H1 (cell line): ENCODE measurements around the gene SHISA9. TPM values are rescaled to one million over a fixed set of nuclear protein-coding genes. Genes with fewer than 3 reads are reported as not detected.

Source experiments
- CTCF ChIA-PET: fragments of 300-600 bp; sonication (Branson Sonifier 250); formaldehyde crosslinking; loops from one replicate; lab custom pipeline; 2021; ENCODE audit not compliant: partially characterized antibody; lab: Charles Lee
- POLR2A ChIA-PET: fragments of 300-600 bp; sonication (Branson Sonifier 250); formaldehyde crosslinking; loops from one replicate; lab custom pipeline; 2021; ENCODE audit warnings: inconsistent platforms; ENCODE audit not compliant: partially characterized antibody; lab: Charles Lee
- DNase-seq, 2 experiments: peaks; one replicate each; pipeline versions ENCODE4 v3.0.0 to v3.0.0-alpha.2; 2010 to 2022; ENCODE audit warnings: low spot score in 2 of 2, low read depth in 1 of 2, mixed read lengths in 1 of 2
- FAIRE-seq: peaks from 2 replicates; lab custom pipeline; 2011; peaks lifted over from hg19 to GRCh38; lab: Jason Lieb, UNC
- H2AFZ ChIP-seq: 2 replicates; pipeline ENCODE4 v1.8.1; 2012; ENCODE audit warnings: low read length, inconsistent platforms
- H2AK5ac ChIP-seq: 2 replicates; pipeline ENCODE4 v1.6.1; 2013; ENCODE audit warnings: low read depth, low read length
- H2BK120ac ChIP-seq: replicated peaks from 2 replicates; pipeline ENCODE3; 2013; ENCODE audit warnings: low read depth, low read length, inconsistent platforms
- H2BK12ac ChIP-seq: 2 replicates; pipeline ENCODE4 v1.6.1; 2013; ENCODE audit warnings: low read depth, low read length
- H2BK15ac ChIP-seq: 2 replicates; pipeline ENCODE4 v1.6.1; 2013; ENCODE audit warnings: low read length
- H2BK20ac ChIP-seq: 2 replicates; pipeline ENCODE4 v1.6.1; 2013; ENCODE audit warnings: low read length
- H2BK5ac ChIP-seq: 2 replicates; pipeline ENCODE4 v1.6.1; 2013; ENCODE audit warnings: low read depth, low read length
- H3K14ac ChIP-seq: 2 replicates; pipeline ENCODE4 v1.6.1; 2013; ENCODE audit warnings: inconsistent platforms; ENCODE audit not compliant: insufficient read length
- H3K18ac ChIP-seq: 2 replicates; pipeline ENCODE4 v1.6.1; 2013; ENCODE audit warnings: low read length; ENCODE audit errors: extremely low read depth
- H3K23ac ChIP-seq: 2 replicates; pipeline ENCODE4 v1.6.1; 2013; ENCODE audit warnings: inconsistent platforms; ENCODE audit not compliant: insufficient read length
- H3K23me2 ChIP-seq: 2 replicates; pipeline ENCODE4 v1.6.1; 2013; ENCODE audit warnings: low read depth, low read length
- H3K27ac ChIP-seq: 2 replicates; pipeline ENCODE4 v1.6.1; 2011; ENCODE audit warnings: low read depth, low read length, inconsistent platforms
- H3K27me3 ChIP-seq, 4 experiments: replicated peaks in 1 of 4; 1 replicate in 1 of 4; 2 replicates in 3 of 4; pipeline versions ENCODE4 v1.6.1 to v1.8.1; 2011 to 2013; ENCODE audit warnings: low read length in 3 of 4, mild to moderate bottlenecking in 3 of 4, inconsistent platforms in 2 of 4, mixed read lengths in 2 of 4, moderate library complexity in 1 of 4; ENCODE audit not compliant: control insufficient read depth in 3 of 4, insufficient read depth in 3 of 4; ENCODE audit errors: extremely low read depth in 1 of 4
- H3K36me3 ChIP-seq, 4 experiments: 2 replicates each; pipeline versions ENCODE4 v1.6.1 to v1.8.1; 2011 to 2013; ENCODE audit warnings: mild to moderate bottlenecking in 4 of 4, low read length in 3 of 4, moderate library complexity in 2 of 4, control low read depth in 1 of 4, inconsistent platforms in 1 of 4; ENCODE audit not compliant: insufficient read depth in 4 of 4, control insufficient read depth in 2 of 4
- H3K4ac ChIP-seq: replicated peaks from 2 replicates; pipeline ENCODE3; 2013; ENCODE audit warnings: low read length, low read depth, mixed read lengths, inconsistent platforms; ENCODE audit not compliant: insufficient read length
- H3K4me1 ChIP-seq, 4 experiments: replicated peaks in 1 of 4; 1 replicate in 1 of 4; 2 replicates in 3 of 4; pipeline versions ENCODE4 v1.6.1 to v1.8.1; 2011 to 2013; ENCODE audit warnings: low read length in 3 of 4, inconsistent platforms in 2 of 4, mixed read lengths in 1 of 4; ENCODE audit not compliant: insufficient read depth in 4 of 4, control insufficient read depth in 3 of 4
- H3K4me2 ChIP-seq, 2 experiments: 2 replicates each; pipeline versions ENCODE4 v1.6.1 to v1.8.1; 2011 to 2013; ENCODE audit warnings: low read depth in 2 of 2, low read length in 2 of 2, control low read depth in 1 of 2, inconsistent platforms in 1 of 2, mild to moderate bottlenecking in 1 of 2; ENCODE audit not compliant: insufficient read depth in 1 of 2
- H3K4me3 ChIP-seq, 4 experiments: fragments of 200-600, 300-600 bp in 1 of 4; sonication (generic), shearing (Covaris generic), sonication (Bioruptor Twin) in 1 of 4; 2 replicates each; pipeline versions ENCODE4 v1.5.1 to v1.8.1; 2011 to 2016; ENCODE audit warnings: low read length in 4 of 4, low read depth in 3 of 4, control low read depth in 2 of 4, inconsistent platforms in 2 of 4, mild to moderate bottlenecking in 2 of 4, mixed read lengths in 1 of 4, moderate library complexity in 1 of 4; ENCODE audit not compliant: insufficient read depth in 2 of 4; ENCODE audit errors: extremely low read depth in 1 of 4
- H3K56ac ChIP-seq: replicated peaks from 2 replicates; pipeline ENCODE3; 2013; ENCODE audit warnings: low read depth, mild to moderate bottlenecking, mixed read lengths, low read length, inconsistent platforms; ENCODE audit not compliant: insufficient read length
- H3K79me1 ChIP-seq: 2 replicates; pipeline ENCODE4 v1.6.1; 2013; ENCODE audit warnings: low read depth, low read length, control low read depth
- H3K79me2 ChIP-seq, 2 experiments: 2 replicates each; pipeline versions ENCODE4 v1.6.1 to v1.8.1; 2012 to 2013; ENCODE audit warnings: low read length in 2 of 2, mild to moderate bottlenecking in 2 of 2, inconsistent platforms in 1 of 2; ENCODE audit not compliant: insufficient read depth in 2 of 2, control insufficient read depth in 1 of 2
- H3K9ac ChIP-seq, 4 experiments: replicated peaks in 1 of 4; 1 replicate in 1 of 4; 2 replicates in 3 of 4; pipeline versions ENCODE4 v1.6.1 to v1.8.1; 2011 to 2013; ENCODE audit warnings: low read depth in 3 of 4, low read length in 3 of 4, control low read depth in 2 of 4, mild to moderate bottlenecking in 2 of 4, moderate library complexity in 2 of 4, inconsistent platforms in 1 of 4; ENCODE audit errors: extremely low read depth in 1 of 4
- H3K9me3 ChIP-seq, 2 experiments: 2 replicates each; pipeline versions ENCODE4 v1.6.1 to v1.8.1; 2012 to 2013; ENCODE audit warnings: mild to moderate bottlenecking in 2 of 2, moderate library complexity in 2 of 2, control low read depth in 1 of 2, inconsistent platforms in 1 of 2, low read depth in 1 of 2, low read length in 1 of 2, mixed read lengths in 1 of 2; ENCODE audit not compliant: insufficient read depth in 2 of 2
- H4K20me1 ChIP-seq, 2 experiments: replicated peaks in 1 of 2; 2 replicates each; pipeline versions ENCODE3 to v1.8.1; 2011 to 2013; ENCODE audit warnings: inconsistent platforms in 2 of 2, low read length in 2 of 2, mild to moderate bottlenecking in 1 of 2; ENCODE audit not compliant: insufficient read depth in 2 of 2, control insufficient read depth in 1 of 2
- H4K5ac ChIP-seq: 2 replicates; pipeline ENCODE4 v1.6.1; 2013; ENCODE audit warnings: low read length, low read depth, mixed read lengths, inconsistent platforms; ENCODE audit not compliant: insufficient read length
- H4K8ac ChIP-seq: 2 replicates; pipeline ENCODE4 v1.8.0; 2013; ENCODE audit warnings: mild to moderate bottlenecking, moderate library complexity, low read length, inconsistent platforms; ENCODE audit not compliant: insufficient read depth; ENCODE audit errors: extremely low read depth
- H4K91ac ChIP-seq: replicated peaks from 2 replicates; pipeline ENCODE3; 2013; ENCODE audit warnings: low read length, mixed read lengths, inconsistent platforms; ENCODE audit not compliant: insufficient read length
- BCL11A ChIP-seq, 2 experiments: IDR thresholded peaks; one replicate each; pipeline ENCODE4 v1.6.1; 2011; ENCODE audit warnings: low read depth in 2 of 2, low read length in 2 of 2, mild to moderate bottlenecking in 2 of 2
- CBX5 ChIP-seq: fragments of 300-800, 300-1000 bp; sonication (generic); IDR thresholded peaks from 2 replicates; pipeline ENCODE4 v1.7.1; 2016; ENCODE audit warnings: antibody characterized with exemption, low read length, low read depth
- CHD1 ChIP-seq: IDR thresholded peaks from 2 replicates; pipeline ENCODE4 v1.6.1; 2012; ENCODE audit warnings: low read depth, low read length, improper control_type of control experiment
- FOSL1 ChIP-seq: IDR thresholded peaks from 2 replicates; pipeline ENCODE4 v1.6.1; 2011; ENCODE audit warnings: mild to moderate bottlenecking, low read depth, low read length, moderate library complexity; ENCODE audit not compliant: insufficient read depth
- GTF2F1 ChIP-seq: IDR thresholded peaks from 2 replicates; pipeline ENCODE4 v1.6.1; 2012; ENCODE audit warnings: low read depth, low read length, improper control_type of control experiment, borderline replicate concordance
- KDM1A ChIP-seq: fragments of 200-600, 300-600 bp; sonication (generic); IDR thresholded peaks from 2 replicates; pipeline ENCODE4 v1.7.1; 2016; ENCODE audit warnings: mild to moderate bottlenecking, low read length, borderline replicate concordance
- KDM4A ChIP-seq: IDR thresholded peaks from one replicate; pipeline ENCODE4 v1.7.1; 2012; ENCODE audit warnings: low read depth, mild to moderate bottlenecking, moderate library complexity, low read length, inconsistent platforms; ENCODE audit not compliant: severe bottlenecking
- MAFK ChIP-seq: IDR thresholded peaks from 2 replicates; pipeline ENCODE4 v1.6.1; 2012; ENCODE audit warnings: low read depth, mild to moderate bottlenecking, improper control_type of control experiment, low read length
- NANOG ChIP-seq: IDR thresholded peaks from 2 replicates; pipeline ENCODE4 v1.6.1; 2011; ENCODE audit warnings: low read length, low read depth, mild to moderate bottlenecking, inconsistent platforms; ENCODE audit not compliant: insufficient read depth, poor library complexity, severe bottlenecking
- PHF8 ChIP-seq: fragments of 200-600 bp; sonication (generic); conservative IDR thresholded peaks from 2 replicates; pipeline ENCODE4 v1.7.1; 2012; ENCODE audit warnings: low read depth, mild to moderate bottlenecking, inconsistent platforms, low read length, moderate library complexity
- SAP30 ChIP-seq: fragments of 300-600 bp; sonication (generic); IDR thresholded peaks from 2 replicates; pipeline ENCODE4 v1.7.1; 2012; ENCODE audit warnings: low read length, moderate library complexity, mild to moderate bottlenecking, inconsistent platforms; ENCODE audit not compliant: insufficient read depth, insufficient replicate concordance
- SIRT6 ChIP-seq: IDR thresholded peaks from one replicate; pipeline ENCODE4 v1.7.1; 2012; ENCODE audit warnings: low read length, inconsistent platforms
- SP2 ChIP-seq: IDR thresholded peaks from 2 replicates; pipeline ENCODE4 v1.6.1; 2012; ENCODE audit warnings: mild to moderate bottlenecking, low read length, inconsistent platforms
- WGBS, 2 experiments: shearing (Covaris generic) in 1 of 2; methylation state at CpG; one replicate each; pipeline versions ENCODE4 v1.1.6 to v1.1.7; 2013 to 2015; ENCODE audit warnings: low lambda C conversion rate in 2 of 2, mixed read lengths in 2 of 2, inconsistent platforms in 1 of 2, low coverage in 1 of 2, missing lambda C conversion rate in 1 of 2; ENCODE audit not compliant: insufficient replicate concordance in 2 of 2, insufficient coverage in 1 of 2, insufficient read length in 1 of 2; ENCODE audit errors: extremely low coverage in 1 of 2, missing lambda C conversion rate in 1 of 2; 5-methylcytosine and 5-hydroxymethylcytosine counted together
- polyA plus RNA-seq, 7 experiments: library from polyadenylated mRNA; depleted of rRNA in 3 of 7; stranded (reverse) in 5 of 7; unstranded in 2 of 7; fragments of >200 nt in 5 of 7; fragments of 200-250 nt in 2 of 7; gene quantifications; 1 replicate in 5 of 7; 2 replicates in 1 of 7; 4 replicates in 1 of 7; pipeline versions ENCODE4 v1.2.1 to v1.2.3, GENCODE V29; 2011 to 2013; ENCODE audit warnings: missing spikeins in 2 of 7, mixed read lengths in 2 of 7
- total RNA-seq: library from RNA; stranded (reverse); fragmentation: NEBNext Ultra II Directional; extraction: Animal tissue kit (Norgen Biotek cat#: 25700); gene quantifications from 2 replicates; pipeline ENCODE4 v1.2.1, GENCODE V29; 2021

Gene SHISA9
- total and polyA plus RNA-seq, 2 of the 8 experiments (the other 6 are each of a cell fraction or from before 2014, with no cell fraction given), result 25.6 to 39.8 TPM

GRCh38 chr16:13207151-13207550 is 305.8 kb downstream of the SHISA9 start:
- Histone ChIP-seq H4K20me1 (no peaks in the 10 kb centered on the region), H2BK15ac (no peak overlapping the region), H3K4me3 (no peak overlapping the region), H3K9me3 (no peaks in the 10 kb centered on the region), H3K56ac (no peak overlapping the region), H3K4me1 (no peaks in the 10 kb centered on the region), H3K4me2 (no peak overlapping the region), H2BK12ac (no peak overlapping the region), H3K36me3 (no peaks in the 10 kb centered on the region; a peak in 1 of 8 replicates), H3K23ac (no peak overlapping the region), H3K9ac (no peak overlapping the region), H4K8ac (no peak overlapping the region), H3K4ac (no peak overlapping the region), H3K79me2 (no peaks in the 10 kb centered on the region), H3K14ac (no peak overlapping the region), H3K23me2 (peaks cover 4% of the 10 kb centered on the region; the same call in 1 of the 2 replicates), H4K5ac (no peak overlapping the region), H4K91ac (no peak overlapping the region), H2AFZ (no peak overlapping the region), H3K27ac (no peak overlapping the region), H3K18ac (no peak overlapping the region), H2BK20ac (no peak overlapping the region), H2BK120ac (no peak overlapping the region), H3K79me1 (no peaks in the 10 kb centered on the region; the same call in 1 of the 2 replicates), H2BK5ac (no peak overlapping the region), H3K27me3 (no peaks in the 10 kb centered on the region), H2AK5ac (no peak overlapping the region)
- POLR2A ChIA-PET, result no interaction called here
- CTCF ChIA-PET, result interaction anchor here (0.8 to 1.1 kb wide), 2 partner anchors 8 to 309 kb away, joined by 3 read pairs; no protein-coding TSS in a partner anchor
- TF ChIP-seq SAP30 (no peak), NANOG (no peak), SP2 (no peak), CBX5 (no peak), CHD1 (no peak), KDM4A (no peak), FOSL1 (no peak), MAFK (no peak), SIRT6 (no peak), GTF2F1 (no peak), KDM1A (no peak), BCL11A (IDR thresholded peaks at IDR 0.05; ENCODE audit: low read depth in 2 of 2, low read length in 2 of 2) (no peak), PHF8 (no peak)
- 100% methylated on average over 5 of the region's 5 CpGs; no CpG with 5 or more reads in 1 of the 2 experiments for WGBS, 2 experiments
- FAIRE-seq (no peak), DNase-seq (no peak)
